Stimulated activated CD8-positive, alpha-beta memory T cell treated with anti-CD3 and anti-CD28 coated beads, Interleukin-2, amount 100 ng/mL, for 1 hour (primary cell): ENCODE results near the gene FOXP1.
A peak's percentile ranks its signal among the peaks of the same experiment; 100 is the strongest.

Experiments used
- DNase-seq, 2 donors: peaks; one replicate each; pipeline ENCODE4 v3.0.0-alpha.2; 2020; ENCODE audit warnings: low read depth in 2 of 2

The FOXP1 gene

DNA sequence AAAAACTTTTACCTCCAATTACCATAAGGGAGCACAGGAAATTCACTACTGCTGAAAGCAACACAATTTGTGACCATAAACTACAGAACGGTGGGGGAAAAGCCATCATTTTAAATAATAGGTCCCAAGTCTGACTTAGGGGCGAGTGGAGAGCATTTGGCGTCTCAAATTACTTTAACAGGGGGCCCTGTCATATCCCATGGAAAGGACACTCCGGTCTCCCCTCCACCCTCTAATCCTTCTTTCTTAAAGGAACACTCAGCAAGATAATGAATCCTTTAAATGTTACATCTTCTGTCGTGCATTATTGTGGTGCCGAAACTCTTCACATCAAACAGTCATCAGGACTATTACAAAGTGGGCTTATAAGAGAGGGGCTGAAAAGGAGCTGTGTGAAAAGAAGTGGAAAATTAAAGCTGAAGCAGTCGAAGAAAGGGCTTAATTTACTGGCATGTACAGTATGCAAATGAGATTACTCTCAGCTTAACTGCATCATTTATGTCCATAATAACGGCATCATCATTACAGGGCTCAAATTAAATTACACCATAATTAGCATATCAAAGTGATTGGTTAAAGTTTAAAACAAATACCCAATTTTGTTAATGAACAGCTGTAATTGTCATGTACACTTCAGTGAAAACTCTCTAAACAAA is 342.2 kb downstream of the FOXP1 start:
- DNase-seq = no peak

DNA sequence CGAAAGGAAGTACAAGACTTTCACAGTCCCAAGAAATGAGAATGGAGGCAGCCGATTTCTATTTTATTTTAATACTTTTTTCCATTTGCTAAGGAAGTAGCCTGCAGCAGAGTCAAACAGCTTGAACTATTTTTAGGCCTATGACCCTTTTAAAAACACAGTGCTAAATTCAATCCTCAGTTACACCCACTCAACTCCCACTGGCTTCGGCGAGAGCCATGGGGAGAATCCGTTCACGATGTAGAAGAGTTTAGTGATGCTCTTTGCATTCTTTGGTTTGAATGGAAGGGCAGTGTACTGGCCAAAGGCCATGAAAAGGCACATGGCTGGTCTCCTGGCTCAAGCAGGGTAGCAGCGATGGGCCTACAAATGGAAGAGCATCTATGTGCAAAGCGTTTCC is 343.5 kb downstream of the FOXP1 start:
- DNase-seq = no peak

DNA sequence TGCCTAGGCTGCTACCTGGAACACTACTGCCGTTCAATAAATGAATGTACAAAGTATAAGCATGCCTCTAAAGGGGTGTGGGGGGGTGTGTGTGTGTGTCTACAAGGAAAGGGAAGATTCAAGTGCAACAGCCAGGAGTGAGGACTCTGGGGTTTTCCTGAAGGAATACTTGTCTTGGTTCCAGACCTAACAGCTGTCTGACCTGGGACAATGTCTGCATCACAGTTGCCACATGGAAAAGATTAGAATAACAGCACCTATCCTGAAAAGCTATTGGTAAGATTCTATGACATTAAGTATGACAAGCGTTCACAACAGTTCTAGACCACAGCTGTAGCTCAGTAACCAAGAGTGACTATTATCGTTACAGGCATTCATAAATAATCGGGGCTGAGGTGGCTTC is 345.2 kb downstream of the FOXP1 start:
- no peak for DNase-seq

DNA sequence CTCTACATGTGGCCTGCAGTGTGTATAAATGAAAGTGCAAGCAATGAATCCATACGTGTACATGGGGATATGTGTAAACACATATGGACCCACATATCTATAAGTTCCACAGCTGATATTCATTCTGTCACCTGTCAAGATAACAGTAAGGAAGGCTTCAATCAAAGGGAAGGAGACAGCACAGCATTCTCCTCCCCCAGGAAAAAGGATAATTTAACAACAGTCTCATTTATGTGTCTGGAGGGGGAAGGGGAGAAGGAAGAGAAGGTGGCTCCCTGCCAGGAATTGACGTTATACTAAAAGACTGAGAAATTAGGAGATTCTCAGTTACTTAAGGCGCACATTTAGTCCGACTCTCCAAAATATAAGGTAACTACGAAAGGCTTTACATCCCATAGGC is 345.9 kb downstream of the FOXP1 start:
- DNase-seq = no peak

DNA sequence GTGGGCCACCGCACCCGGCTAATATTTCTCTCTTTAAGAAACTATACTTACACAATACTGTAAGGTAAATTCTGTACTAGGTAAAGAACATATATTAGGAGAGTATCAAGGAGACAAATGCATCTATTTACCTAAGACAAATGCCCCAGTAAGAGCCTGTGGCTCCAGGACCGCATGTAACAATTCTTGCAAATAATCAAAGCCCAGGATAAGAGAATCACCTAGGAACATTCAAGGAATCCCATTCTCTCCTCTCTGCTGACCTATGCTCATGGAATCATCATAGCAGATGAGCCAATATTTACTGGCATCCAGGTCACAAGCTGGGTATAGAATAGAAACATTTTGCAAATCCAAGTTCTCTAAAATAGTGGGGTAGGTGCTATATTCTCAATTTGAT is 347.7 kb downstream of the FOXP1 start:
- no peak for DNase-seq

DNA sequence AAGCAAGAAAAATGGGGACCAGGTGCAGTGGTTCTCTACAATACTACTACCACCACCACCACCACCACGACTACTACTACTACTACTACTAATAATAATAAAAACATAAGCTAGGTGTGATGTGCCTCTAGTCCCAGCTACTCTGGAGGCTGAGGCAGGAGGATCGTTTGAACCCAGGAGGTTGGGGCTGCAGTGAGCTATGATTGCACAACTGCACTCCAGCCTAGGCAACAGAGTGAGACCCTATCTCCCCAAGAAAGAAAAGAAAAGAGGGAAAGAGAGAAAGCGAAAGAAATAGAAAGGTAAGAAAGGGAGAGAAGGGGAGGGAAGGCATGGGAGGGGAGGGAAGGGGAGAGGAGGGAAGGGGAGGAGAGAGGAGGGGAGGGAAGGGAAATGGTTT is 350.6 kb downstream of the FOXP1 start:
- DNase-seq = no peak

DNA sequence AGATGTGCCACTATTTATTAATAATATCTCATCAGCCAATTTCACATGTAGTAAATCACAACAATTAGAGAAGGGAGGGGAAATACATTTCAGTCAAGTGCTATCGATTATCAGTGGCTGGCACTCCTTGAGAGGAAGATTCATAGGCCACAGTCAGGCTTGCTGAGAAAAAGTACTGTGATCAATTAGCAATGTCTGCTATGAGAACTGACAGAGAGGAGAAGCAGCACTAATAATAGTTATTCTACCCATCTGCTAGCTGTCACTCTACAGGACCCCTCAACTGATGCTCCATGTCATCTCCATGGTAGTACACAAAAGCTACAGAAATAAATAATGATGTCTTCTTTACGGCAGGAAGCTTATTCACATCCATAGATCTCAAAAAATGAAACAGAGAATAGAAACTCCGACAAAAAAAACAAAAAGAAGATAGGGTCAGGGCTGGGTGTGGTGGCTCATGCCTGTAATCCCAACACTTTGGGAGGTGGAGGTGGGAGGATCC is 351.3 kb downstream of the FOXP1 start:
- no peak for DNase-seq

DNA sequence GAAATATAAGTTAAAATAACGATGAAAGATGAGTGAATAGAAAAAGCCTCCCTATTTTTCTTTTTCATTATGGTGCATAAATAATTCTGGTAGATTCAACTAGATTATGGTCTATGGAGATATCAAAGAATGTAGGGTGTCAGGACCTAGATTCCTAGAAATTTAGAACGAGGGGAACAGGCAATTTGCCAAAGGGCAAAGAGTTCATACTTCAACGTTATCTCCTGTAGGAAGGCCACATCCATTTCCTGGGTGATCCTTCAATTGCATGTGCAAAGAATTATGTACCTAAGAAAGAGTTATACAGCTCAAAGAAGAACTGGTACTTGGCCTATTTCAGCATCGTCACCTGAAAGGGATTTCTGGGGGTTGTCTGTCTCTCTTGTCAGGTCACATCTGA is 351.8 kb downstream of the FOXP1 start:
- DNase-seq = no peak

DNA sequence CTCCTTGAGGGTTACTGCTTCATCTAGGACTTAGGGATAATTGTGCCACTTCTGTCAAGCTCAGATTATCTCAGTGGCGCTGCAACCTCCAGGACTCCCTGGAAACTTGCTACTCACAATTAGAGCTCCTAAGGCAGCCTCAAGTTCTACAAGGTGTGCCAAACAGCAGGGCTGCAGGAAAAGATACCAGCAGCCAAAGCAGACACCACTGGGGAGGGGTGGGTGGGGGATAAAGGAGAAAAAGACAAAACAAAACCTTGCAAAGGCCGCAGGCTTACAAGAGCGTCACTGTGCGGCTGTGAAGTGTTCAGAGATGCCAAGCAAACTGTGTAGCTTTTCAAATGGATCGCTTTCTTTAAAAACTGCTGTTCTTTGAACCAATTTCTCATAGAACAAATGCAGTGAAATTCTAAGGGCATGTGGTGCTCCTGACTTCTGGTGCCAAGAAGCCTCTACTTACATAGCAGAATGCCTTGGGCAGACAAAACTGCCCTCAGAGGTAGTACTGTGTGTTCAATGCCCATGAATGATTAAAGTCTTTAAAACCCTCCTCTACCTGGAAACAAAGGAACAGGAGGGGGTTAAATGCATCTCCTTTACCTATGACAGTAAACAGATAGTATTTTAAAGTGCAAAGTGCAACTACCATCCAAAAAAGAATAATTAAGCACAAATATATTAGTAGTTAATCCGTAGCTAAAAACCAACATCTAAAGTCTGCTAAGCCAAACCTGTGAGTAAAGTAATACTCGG is 353.4 kb downstream of the FOXP1 start:
- DNase-seq = no peak

DNA sequence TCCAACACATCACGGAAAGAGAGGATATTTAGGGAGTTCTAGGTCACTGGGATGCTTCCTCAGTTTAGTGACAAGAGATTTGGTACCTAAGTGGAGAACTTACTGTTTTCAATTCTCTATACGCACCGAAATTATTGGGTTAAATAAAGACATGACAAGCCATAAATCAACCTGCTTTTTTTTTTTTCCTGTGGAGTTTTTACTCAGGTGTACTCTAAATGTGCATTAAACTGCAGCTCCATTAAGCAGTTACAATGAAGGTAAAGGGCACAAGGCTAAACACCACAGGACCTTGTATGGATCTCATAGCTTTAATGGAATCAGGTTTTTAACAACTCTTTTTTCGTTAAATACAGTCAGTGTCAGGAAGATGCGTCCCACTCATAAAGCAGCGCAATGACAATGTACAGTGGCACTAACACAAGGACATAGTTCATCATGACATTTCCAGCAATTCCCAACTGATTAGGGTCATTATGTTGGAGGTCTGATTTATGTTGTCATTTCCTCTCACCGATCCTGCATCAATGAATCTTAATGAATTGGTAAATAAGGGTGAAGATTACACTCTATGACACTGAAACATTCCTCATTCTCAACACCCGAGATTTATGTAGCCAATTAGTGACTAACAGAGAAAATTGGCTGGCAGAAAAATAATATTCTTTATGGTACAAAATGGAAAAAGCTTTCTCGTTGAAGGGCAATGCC is 355.2 kb downstream of the FOXP1 start:
- DNase-seq = no peak

DNA sequence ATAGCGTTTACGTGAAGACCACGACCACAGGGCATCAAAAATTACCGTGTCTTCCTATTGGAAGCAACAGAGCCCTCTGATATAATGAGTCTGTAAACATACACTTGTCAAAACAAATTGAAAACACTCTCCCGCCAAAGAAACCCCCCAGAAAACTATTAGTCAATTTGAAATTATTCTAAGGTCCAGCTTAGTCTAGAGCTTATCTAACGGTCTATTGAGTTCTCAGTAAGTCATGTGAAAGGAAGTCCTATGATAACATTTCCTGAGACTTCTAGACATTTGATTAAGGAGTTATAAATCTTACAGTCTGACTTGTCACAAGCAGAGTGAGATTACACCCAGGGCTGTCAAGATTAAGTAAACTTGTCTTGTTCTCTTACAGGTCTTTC is 356.3 kb downstream of the FOXP1 start:
- DNase-seq = no peak

DNA sequence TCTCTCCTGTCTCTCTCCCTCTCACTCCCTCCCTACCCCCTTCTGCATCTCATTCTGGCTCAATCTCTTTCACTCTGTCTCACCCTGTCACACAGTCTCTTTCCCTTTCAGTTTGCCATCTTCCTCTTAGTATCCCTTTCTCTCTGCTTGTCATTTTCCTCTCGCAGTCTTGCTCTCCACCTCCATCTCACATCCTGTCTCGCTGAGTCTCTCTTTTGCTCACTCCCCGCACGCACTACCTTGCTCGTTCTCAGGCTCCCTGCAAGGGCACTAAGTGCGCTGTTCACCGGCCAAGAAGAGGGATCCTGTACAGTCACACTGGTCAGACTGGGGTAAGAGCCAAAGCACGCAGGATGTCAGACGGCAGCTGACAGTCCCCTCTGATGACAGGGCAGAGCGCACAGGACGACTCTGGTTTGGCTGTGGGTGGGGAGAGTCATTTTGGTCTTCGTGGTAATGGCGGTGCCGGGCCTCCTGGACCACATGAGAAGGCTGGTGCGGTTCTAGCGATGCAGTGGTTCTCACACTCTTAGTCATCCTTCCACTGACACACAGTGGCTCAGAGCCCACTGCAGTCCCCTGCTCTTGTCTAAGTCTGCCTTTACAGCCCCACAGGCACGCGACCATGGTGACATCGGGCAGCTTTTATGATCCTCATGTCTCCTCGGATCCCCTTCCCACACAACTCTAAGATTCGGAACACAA is 356.8 kb downstream of the FOXP1 start:
- DNase-seq = peak; percentile 57 to 63

DNA sequence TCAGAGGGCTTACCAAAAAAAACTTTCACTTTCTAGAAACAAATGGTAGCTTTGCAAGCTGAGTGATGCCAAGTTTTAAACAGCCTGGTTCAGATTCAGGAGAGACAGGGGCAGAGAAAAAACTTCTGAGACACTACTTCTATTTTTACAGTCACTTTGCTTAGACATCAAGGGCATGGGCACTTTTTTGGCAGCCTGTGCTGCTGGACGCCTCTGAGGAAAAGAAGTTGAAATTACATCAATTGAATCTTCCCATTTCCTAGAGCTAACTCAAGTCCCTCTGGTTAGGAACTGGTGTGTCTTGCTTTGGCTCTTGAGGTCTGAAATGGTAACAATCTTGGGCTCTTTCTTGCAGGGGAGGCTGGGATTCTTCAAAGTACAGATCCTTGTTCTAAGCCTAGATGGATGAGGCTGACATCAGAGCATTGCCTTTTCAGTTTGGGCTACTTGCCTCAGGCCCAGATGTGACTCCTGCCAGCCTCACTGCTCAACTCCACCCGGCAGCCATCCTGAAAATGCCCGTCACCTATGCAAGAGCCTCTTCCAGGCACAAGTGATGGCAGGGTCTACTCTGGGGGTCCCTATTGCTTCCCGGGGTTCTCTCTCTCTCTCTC is 357.5 kb downstream of the FOXP1 start:
- DNase-seq = no peak

DNA sequence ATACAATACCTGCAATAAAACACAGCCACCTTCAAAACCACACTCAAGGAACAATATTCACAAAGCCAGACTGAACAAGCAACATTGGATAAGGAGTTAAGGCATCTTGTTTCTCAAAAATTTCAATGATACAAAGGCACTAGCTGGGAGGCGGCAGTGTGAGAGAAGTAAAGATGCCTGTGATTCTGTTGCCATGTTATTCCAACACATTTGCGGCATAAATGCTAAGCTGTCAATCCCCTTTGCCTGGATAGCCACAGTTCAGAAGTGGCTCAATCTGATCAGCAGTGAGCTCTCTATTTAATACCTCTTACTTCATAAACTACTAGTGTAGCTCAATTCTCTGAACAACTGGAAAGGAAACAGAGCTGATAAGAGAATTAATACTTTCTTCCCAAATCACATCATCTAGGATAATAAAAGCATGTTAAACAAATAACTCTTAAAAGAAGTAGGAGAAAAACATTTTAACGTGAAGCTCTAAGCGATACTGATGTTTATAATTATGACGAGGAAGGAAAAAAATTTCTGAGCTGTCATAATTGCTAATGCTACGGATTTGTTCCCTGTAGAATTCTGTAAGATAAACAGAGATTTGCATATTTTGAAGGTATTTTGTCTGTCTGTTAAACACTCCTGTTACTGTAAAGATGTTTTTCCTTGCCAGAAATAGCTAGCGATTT is 358.4 kb downstream of the FOXP1 start:
- DNase-seq = no peak

DNA sequence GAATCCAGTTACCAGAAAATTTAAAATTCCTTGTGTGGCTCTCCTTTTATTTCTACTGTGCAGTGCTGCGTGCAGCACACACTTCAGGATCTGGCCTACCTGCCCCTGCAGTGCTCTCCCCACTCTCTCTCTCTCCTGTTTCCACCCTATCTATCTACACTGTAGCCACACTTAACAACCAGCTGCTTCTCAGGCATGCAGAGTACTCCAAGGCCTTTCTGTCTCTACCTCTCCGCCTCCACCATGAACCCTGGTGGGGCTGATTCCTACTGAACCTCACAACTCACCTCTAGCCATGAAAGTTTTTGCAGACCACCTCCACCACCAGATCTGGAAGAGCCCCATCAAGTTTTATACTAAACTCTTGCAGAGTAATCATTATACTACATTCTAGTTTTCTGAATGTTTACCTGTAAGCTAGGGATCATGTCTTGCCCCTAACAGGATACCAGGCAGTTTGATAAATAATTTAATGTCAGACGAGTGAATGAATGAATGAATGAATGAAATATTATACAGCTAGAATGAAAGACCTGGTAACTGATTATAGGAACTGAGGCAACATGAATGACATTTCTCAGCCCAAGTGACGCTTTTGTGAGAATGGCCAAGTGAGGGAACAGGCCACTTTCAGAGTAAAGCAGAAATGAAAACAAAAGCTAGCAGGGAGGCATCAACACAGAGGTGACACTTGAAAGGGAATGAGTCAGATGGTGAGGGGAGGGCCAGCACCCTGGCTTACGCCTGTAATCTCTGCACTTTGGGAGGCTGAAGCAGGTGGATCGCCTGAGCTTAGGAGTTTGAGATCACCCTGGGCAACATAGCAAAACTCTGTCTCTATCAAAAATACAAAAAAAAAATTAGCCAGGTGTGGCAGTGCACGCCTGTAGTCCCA is 363.5 kb downstream of the FOXP1 start:
- no peak for DNase-seq

DNA sequence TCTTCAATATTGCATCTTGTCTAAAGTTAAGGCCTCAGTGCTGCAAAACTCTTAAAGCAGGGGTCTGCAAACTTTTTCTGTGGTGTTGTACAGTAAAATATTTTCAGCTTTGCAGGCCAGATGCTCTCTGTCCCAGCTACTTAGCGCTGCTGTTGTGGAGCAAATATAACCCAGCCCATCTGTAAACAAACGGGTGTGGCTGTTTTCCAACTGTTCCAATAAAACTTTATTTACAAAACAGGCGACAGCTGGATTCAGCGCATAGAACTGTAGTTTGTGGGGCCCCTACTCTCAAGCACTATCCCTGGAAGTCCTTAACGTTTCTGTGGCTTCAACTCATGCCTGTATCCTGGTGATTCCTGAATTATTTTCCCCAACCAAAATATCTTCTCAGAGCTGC is 365.0 kb downstream of the FOXP1 start:
- DNase-seq = no peak

DNA sequence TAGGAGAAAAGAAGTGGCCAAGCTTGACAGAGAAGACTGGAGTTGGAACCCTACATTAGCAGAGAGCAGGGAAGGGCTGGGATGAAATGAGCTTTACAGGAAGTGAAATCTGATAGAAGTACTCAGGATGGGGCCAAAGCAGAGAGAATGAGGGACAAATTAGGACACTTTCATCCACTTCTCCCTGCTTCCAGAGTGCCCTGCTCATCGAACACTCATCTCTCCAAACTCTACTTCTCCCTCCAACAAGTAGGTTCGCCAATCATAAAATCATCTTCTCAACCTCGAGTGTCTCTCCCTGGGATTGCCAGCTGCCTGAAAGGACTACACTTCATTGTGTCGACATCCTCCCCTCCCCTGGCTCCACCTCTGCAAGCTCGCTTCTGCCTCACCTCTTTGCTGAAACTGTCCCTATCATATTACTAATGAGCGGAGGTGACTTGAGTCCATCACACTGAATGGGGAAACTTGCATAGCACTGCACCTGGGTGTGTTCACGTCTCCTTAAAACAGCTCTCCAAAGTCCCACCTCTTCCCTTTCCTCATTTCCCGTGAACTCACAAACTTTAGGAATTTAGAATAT is 365.8 kb downstream of the FOXP1 start:
- DNase-seq = no peak

DNA sequence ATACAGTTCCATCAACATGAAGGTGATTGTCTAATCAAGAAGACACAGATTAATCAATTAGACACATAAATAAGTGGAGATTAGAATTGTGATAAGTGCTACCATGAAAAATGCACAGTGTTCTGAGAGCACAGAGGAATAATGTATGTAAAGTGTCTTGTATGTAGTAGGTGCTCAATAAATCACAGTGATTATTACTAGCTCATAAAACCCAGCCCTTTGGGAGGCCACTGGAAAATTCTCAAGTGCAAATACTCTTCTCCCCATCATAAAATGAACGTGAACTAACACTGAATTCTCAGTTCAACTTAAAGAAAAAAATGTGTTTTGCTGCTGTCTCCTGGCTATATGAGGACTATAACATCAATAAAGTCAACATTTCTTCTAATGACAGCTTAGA is 368.2 kb downstream of the FOXP1 start:
- DNase-seq = no peak

DNA sequence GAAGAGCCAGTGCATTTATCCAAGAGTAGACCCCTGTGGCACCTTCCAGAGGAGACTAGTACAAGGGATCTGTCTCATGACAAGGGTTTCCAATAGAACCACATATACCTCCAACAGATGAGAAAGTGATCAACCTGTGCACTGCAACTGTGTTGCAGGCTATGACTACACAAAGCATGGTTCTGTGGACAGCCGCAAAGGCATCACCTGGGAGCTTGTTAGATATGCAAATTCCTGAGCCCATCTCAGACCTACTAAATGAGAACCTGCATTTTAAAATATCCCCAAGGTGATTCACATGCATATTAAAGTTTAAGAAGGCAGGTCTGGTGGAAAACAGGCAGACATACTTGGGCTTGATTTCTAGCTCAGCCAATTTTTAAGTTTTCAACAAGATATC is 368.7 kb downstream of the FOXP1 start:
- no peak for DNase-seq

DNA sequence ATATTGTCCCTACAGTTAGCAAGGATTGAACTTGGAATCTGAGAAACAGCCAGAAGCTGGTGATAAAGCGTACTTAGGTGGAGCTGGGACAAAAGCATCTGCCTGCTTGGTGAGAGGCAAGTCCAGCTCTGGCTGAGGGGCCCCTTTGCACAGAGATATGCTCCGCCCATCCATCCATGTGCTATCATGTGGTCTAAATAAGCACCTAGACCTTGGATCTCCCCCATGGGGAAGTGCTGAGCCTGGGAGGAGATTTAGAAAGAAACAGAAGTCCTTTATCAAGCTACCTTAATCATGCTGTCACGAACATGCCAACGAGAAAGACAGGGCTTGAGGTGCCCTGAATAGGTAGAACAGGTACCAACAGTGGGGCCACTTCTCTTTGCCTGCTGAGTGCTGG is 369.5 kb downstream of the FOXP1 start:
- DNase-seq = no peak
